Raji (cell line): ENCODE measurements around the gene LPGAT1.

Experiments
- POLR2A ChIP-seq: IDR thresholded peaks from 2 replicates; pipeline ENCODE4 v1.6.1; 2011; ENCODE audit warnings: low read depth, low read length, control low read depth; ENCODE audit not compliant: insufficient read depth

The LPGAT1 gene

DNA sequence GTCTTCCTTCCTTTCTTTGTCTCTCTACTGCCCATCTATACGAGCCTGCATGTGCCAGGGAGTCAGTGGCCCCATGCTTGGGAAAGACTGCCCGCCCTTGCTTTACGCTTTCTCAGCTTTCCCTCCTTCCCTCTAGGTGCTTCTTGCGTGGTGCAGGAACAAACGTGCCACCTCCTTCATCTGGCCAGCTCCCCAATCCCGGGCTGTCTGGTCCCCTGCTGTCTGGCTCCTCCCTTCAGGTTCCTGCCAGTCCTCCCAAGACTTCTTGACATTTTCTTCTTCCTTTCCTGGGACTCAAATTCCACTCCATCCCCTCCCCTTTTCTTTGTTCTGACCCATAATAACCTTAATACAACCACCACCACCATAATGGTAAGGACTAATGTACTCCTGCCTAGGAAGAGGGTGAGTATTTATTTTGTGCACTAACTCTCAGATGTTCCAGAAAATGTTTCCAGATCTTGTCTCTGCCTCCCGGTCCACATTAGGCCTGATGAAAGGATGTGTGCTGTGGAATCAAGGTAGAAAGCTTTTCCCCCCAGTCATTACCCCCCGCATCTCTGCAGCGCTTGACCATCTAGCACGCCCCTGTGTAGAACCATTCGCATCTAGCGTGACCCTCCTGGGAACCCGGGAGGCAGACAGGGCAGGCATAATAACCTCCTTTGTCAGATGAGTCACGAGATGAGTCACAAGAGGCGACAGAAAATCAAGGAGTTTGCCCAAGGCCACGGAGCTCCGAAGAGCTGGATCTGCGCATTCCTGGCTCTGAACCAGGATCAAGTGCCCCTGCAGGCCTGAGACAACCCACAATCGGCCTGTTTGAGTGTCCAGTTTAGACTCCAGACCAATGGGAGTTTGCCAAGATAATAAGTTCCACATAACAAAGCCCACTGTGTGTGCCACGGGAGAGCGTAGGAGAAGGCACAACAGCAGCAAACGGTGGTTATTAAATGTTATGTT, 95.1 kb downstream of the LPGAT1 start:
- TF ChIP-seq POLR2A: no peak

DNA sequence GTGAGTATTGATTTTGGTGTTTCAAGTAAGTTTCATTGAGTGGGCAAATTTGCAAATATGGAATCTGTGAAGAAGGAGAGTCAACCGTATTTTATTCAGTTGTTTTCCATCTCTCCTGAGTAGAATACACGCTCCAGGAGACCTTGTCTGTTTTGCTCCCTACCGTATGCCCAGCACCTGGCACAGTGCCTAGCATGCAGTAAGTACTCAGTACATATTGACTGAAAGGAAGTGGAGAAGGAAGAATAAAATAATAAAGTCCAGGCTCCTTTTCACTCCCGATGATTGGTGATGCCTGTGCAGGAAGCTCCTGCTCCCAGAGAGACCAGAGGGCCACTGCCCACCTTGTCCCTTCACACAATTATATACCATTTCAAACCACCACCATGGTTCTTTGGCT, 95.8 kb downstream of the LPGAT1 start:
- no peak for TF ChIP-seq POLR2A

GRCh38 chr1:211734359-211734758, 96.2 kb downstream of the LPGAT1 start:
- TF ChIP-seq POLR2A: no peak

GRCh38 chr1:211732293-211732980, 98.1 kb downstream of the LPGAT1 start:
- TF ChIP-seq POLR2A: no peak

DNA sequence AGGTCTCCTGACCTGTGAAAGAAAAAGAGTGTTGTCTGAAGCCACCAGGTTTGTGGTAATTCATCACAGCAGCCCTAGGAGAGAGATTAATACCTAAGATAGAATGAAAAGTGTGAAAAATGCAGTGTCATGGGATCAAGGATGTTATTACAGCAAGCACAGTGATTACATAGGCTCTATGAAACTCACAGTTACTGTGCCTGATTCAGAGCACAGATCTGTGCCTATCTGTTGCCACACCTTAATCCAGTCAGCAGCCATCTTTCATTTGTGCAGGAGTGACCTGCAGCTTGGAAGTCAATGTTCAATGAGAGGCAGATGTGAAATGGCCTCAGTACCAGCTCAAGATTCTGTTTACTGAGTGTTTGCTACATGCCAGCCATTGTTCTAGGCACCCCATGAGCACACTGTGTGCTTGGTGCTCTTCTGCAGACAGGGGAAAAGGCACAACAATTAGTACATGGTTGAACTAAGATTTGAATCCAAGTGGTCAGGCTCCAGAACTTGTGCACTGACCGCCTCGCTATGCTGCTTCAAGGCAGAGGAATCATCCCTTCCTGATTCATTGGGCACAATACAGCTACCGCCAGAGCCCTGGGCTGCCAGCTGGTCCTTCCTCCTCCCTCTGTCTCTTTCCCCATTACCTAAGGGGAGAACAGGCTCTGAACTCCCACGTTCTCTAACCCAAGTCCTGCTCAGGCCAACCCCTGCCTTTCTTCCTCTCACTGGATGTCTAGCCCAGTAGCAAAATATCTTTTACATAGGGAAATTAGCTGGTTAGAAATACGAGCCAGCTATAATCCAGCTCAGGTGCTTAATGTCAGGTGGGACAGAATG, 98.9 kb downstream of the LPGAT1 start:
- TF ChIP-seq POLR2A: no peak

DNA sequence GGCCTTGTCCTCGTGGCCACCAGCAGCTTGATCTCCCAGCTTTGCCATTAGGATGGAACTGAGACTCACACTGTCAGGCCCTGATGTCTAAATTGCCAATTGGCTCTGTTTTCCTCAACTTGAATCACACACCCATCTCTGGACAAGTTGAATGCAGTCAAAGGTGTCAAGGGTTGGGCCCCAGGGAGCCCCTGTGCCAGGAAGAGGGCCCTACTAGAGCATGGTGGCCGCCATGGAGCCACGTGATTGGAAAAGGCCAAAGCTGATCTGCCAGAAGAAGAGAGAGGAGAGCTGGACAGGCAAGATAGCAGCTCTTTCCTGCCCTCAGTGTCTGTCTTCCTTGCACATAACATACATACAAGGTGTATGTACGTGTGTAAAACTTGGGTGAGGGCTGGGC, 100.2 kb downstream of the LPGAT1 start:
- no peak for TF ChIP-seq POLR2A

DNA sequence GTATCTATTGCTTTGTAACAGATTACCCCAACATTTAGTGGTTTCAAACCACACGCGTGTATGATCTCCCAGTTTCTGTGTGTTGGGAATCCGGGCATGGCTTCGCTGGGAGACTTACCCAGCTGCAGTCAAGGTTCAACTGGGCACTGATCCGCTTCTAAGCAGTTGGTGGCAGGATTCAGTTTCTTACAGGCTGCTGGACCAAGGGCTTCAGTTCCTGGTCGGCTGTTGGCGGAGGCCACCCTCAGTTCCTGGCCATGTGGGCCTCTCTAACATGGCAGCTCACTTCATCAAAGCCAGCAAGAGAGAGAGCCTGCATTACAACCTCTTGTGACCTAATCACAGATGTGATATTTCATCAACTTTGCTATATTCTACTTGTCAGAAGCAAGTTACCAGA, 101.3 kb downstream of the LPGAT1 start:
- no peak for TF ChIP-seq POLR2A

- no peak for TF ChIP-seq POLR2A
These were observed 104.0 kb downstream of the LPGAT1 start for GRCh38 chr1:211726467-211726995.

- no peak for TF ChIP-seq POLR2A
These were observed 105.8 kb downstream of the LPGAT1 start for GRCh38 chr1:211724687-211725196.

GRCh38 chr1:211723273-211723672, 107.3 kb downstream of the LPGAT1 start:
- no peak for TF ChIP-seq POLR2A

- TF ChIP-seq POLR2A: no peak
These were observed 108.0 kb downstream of the LPGAT1 start for GRCh38 chr1:211722277-211723175.

DNA sequence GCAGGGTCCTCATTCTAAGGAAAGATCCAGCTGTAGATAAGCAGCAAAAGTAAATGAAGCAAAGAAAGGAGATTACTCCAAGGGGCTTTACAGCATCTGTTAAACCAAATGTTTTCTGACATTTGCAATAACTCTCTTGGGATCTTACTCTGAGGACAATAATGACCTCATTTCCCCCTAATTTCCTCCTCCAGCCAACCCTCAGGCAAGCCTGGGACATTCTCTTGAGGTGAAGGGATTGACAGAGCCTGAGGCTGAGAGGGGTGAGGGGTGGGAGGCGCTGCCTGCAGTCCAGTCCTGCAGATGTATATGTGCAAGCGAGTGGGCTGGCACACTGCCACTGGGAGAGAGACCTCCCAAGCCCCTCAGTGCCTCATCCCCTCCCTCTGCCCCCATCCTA, 114.6 kb downstream of the LPGAT1 start:
- no peak for TF ChIP-seq POLR2A

DNA sequence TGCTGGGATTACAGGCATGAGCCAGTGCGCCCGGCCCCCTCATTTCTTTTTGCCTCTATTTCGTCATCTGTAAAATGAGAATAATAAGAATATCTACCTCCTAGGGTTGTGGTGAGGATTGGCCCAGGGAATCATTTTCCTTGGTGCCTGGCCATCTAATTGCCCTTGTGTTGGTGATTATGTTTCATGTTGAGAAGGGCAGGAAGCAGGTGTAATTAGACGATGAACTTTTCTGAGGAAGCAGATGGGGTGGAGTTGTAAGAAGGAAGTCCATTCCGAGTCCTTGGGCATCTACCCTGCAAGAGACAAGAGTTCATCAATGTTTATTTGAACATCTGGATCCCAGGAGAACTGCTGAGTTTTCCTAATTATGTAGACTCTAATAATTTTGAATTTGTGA, 116.4 kb downstream of the LPGAT1 start:
- no peak for TF ChIP-seq POLR2A

- TF ChIP-seq POLR2A: no peak
These were observed 117.3 kb downstream of the LPGAT1 start for GRCh38 chr1:211713231-211713630.
